Prostate gland (tissue), 2 donors: Measurements from ENCODE around the gene RET.

Source experiments
- CTCF ChIP-seq, 4 experiments: fragments of 200-600 bp in 2 of 4; fragments of 450-650 bp in 2 of 4; sonication (generic) in 2 of 4; IDR thresholded peaks; 1 replicate in 3 of 4; 2 replicates in 1 of 4; pipeline ENCODE4 v1.5.1; 2016 to 2019; ENCODE audit warnings: antibody characterized with exemption in 4 of 4, mild to moderate bottlenecking in 2 of 4, moderate library complexity in 2 of 4
- POLR2A ChIP-seq: fragments of 450-650 bp; IDR thresholded peaks from one replicate; pipeline ENCODE4 v1.6.1; 2016; ENCODE audit warnings: antibody characterized with exemption, mild to moderate bottlenecking

- TF ChIP-seq CTCF (IDR thresholded peaks at IDR 0.05): no peak
- no peak for TF ChIP-seq POLR2A
Measured at GRCh38 chr10:43044448-43044921, 32.4 kb upstream of the RET start.
